Measurements from ENCODE around the gene C2CD2L.
"Not testable (repeated sequence)": the region's sequence is repeated elsewhere in the genome, so short reads cannot be mapped to it uniquely, and the experiment has no call there.

The C2CD2L gene

GRCh38 chr11:119116235-119116594, 9.1 kb downstream of the C2CD2L start:
- DNase-seq = no peak

GRCh38 chr11:119116601-119117000, 9.5 kb downstream of the C2CD2L start:
- DNase-seq = no peak

GRCh38 chr11:119117004-119117706, 10.0 kb downstream of the C2CD2L start:
- DNase-seq = no peak

- no peak for DNase-seq
Observed at GRCh38 chr11:119118227-119118626, 11.1 kb downstream of the C2CD2L start.

- no peak for DNase-seq
Observed at GRCh38 chr11:119118946-119119345, 11.8 kb downstream of the C2CD2L start.

- no peak for DNase-seq
Observed at GRCh38 chr11:119120639-119121007, 13.5 kb downstream of the C2CD2L start.

- DNase-seq = peak; percentile 91
Observed at GRCh38 chr11:119121008-119121810, 14.1 kb downstream of the C2CD2L start, which contains the start of gene HINFP. HINFP (plus strand) TSS chr11:119121580; CDS start chr11:119126945, 5,365 bp downstream.

- no peak for DNase-seq
Observed at GRCh38 chr11:119121811-119122124, 14.6 kb downstream of the C2CD2L start.

- no peak for DNase-seq
Observed at GRCh38 chr11:119125821-119126220, 18.7 kb downstream of the C2CD2L start.

- DNase-seq = no peak
Observed at GRCh38 chr11:119126675-119127268, 19.6 kb downstream of the C2CD2L start.

- DNase-seq = no peak
Observed at GRCh38 chr11:119130662-119131061, 23.5 kb downstream of the C2CD2L start.

GRCh38 chr11:119134389-119134978, 27.3 kb downstream of the C2CD2L start:
- DNase-seq = no peak

- DNase-seq = not testable (repeated sequence)
Observed at GRCh38 chr11:119139276-119139675, 32.1 kb downstream of the C2CD2L start.

GRCh38 chr11:119144825-119145486, 37.8 kb downstream of the C2CD2L start:
- DNase-seq = no peak

GRCh38 chr11:119145551-119145950, 38.4 kb downstream of the C2CD2L start:
- no peak for DNase-seq

GRCh38 chr11:119147604-119148333, 40.6 kb downstream of the C2CD2L start:
- no peak for DNase-seq

GRCh38 chr11:119148720-119149017, 41.5 kb downstream of the C2CD2L start:
- no peak for DNase-seq

GRCh38 chr11:119149018-119149785, 42.1 kb downstream of the C2CD2L start, which contains the start of gene ABCG4:
ABCG4 (plus strand) TSS chr11:119149052; CDS start chr11:119149966, 914 bp downstream.
- DNase-seq = no peak

GRCh38 chr11:119149786-119150275, 42.7 kb downstream of the C2CD2L start:
- no peak for DNase-seq

GRCh38 chr11:119152043-119152442, 44.9 kb downstream of the C2CD2L start:
- DNase-seq = no peak

- DNase-seq = no peak
Observed at GRCh38 chr11:119152604-119153003, 45.5 kb downstream of the C2CD2L start.

Data from SIG-M5 (cell line).